8988T (cell line): ENCODE results near the gene KRTAP6-3.

ENCODE experiments used
- DNase-seq: peaks from one replicate; pipeline ENCODE4 v3.0.0; 2011

The KRTAP6-3 gene

GRCh38 chr21:30592140-30592539, at the start of gene KRTAP6-3:
Gene KRTAP6-3, plus strand, starts transcription at chr21:30592440. Its CDS starts 6 bp downstream, at chr21:30592446.
- no peak for DNase-seq

GRCh38 chr21:30552782-30553181, 39.5 kb upstream of the KRTAP6-3 start:
- DNase-seq, result no peak

GRCh38 chr21:30555095-30555494, 37.1 kb upstream of the KRTAP6-3 start:
- DNase-seq, result no peak

- DNase-seq, result no peak
Observed at GRCh38 chr21:30561264-30561895, 30.9 kb upstream of the KRTAP6-3 start, which contains the start of gene KRTAP19-7. Gene KRTAP19-7, minus strand, starts transcription at chr21:30561314. Its CDS starts 25 bp downstream, at chr21:30561289.

- no peak for DNase-seq
Observed at GRCh38 chr21:30561957-30562356, 30.3 kb upstream of the KRTAP6-3 start.

- no peak for DNase-seq
Observed at GRCh38 chr21:30563072-30563471, 29.2 kb upstream of the KRTAP6-3 start.

GRCh38 chr21:30563630-30564029, 28.6 kb upstream of the KRTAP6-3 start:
- DNase-seq, result no peak

- DNase-seq, result no peak
Observed at GRCh38 chr21:30567617-30568016, 24.6 kb upstream of the KRTAP6-3 start.

GRCh38 chr21:30577766-30578165, 14.5 kb upstream of the KRTAP6-3 start:
- no peak for DNase-seq

GRCh38 chr21:30579346-30579745, 12.9 kb upstream of the KRTAP6-3 start:
- no peak for DNase-seq

- DNase-seq, result no peak
Observed at GRCh38 chr21:30580132-30580531, 12.1 kb upstream of the KRTAP6-3 start.

GRCh38 chr21:30582870-30583269, 9.4 kb upstream of the KRTAP6-3 start:
- no peak for DNase-seq

- no peak for DNase-seq
Observed at GRCh38 chr21:30590297-30590696, 1.9 kb upstream of the KRTAP6-3 start, which contains the start of gene KRTAP22-2. Gene KRTAP22-2, minus strand, starts transcription at chr21:30590397.

- no peak for DNase-seq
Observed at GRCh38 chr21:30598802-30599201, 6.6 kb downstream of the KRTAP6-3 start, which contains the start of gene KRTAP6-2. Gene KRTAP6-2, minus strand, starts transcription at chr21:30598902. Its CDS starts 28 bp downstream, at chr21:30598874.

- DNase-seq, result no peak
Observed at GRCh38 chr21:30600787-30601186, 8.5 kb downstream of the KRTAP6-3 start, which contains the start of gene KRTAP22-1. Gene KRTAP22-1, plus strand, starts transcription at chr21:30601087.

GRCh38 chr21:30605968-30606367, 13.7 kb downstream of the KRTAP6-3 start:
- no peak for DNase-seq

GRCh38 chr21:30612132-30612531, 19.9 kb downstream of the KRTAP6-3 start:
- DNase-seq, result no peak

- DNase-seq, result no peak
Observed at GRCh38 chr21:30613836-30614235, 21.6 kb downstream of the KRTAP6-3 start, which contains the start of gene KRTAP6-1. Gene KRTAP6-1, minus strand, starts transcription at chr21:30613930. Its CDS starts 26 bp downstream, at chr21:30613904.

- no peak for DNase-seq
Observed at GRCh38 chr21:30615199-30615598, 23.0 kb downstream of the KRTAP6-3 start.

GRCh38 chr21:30616125-30616524, 23.9 kb downstream of the KRTAP6-3 start, which contains the start of gene KRTAP20-1:
Gene KRTAP20-1, plus strand, starts transcription at chr21:30616425. Its CDS starts 30 bp downstream, at chr21:30616455.
- DNase-seq, result no peak

- DNase-seq, result no peak
Observed at GRCh38 chr21:30620080-30620479, 27.8 kb downstream of the KRTAP6-3 start.

GRCh38 chr21:30620522-30620921, 28.3 kb downstream of the KRTAP6-3 start, which contains the start of gene KRTAP20-4:
Gene KRTAP20-4, plus strand, starts transcription at chr21:30620627.
- DNase-seq, result no peak

- no peak for DNase-seq
Observed at GRCh38 chr21:30623362-30623761, 31.1 kb downstream of the KRTAP6-3 start.

- DNase-seq, result no peak
Observed at GRCh38 chr21:30625449-30626165, 33.4 kb downstream of the KRTAP6-3 start.
